ENCODE data around the gene KDM1A. TPM values are rescaled to one million over a fixed set of nuclear protein-coding genes. Genes with fewer than 3 reads are reported as not detected.

The KDM1A gene
- total RNA-seq, result 94.6 and 132 TPM in 2 replicates

GRCh38 chr1:23019094-23019862 lies at the start of gene KDM1A:
TSS of gene KDM1A (plus strand) at chr1:23019468. CDS start at chr1:23019597, 129 bp downstream.

DNA sequence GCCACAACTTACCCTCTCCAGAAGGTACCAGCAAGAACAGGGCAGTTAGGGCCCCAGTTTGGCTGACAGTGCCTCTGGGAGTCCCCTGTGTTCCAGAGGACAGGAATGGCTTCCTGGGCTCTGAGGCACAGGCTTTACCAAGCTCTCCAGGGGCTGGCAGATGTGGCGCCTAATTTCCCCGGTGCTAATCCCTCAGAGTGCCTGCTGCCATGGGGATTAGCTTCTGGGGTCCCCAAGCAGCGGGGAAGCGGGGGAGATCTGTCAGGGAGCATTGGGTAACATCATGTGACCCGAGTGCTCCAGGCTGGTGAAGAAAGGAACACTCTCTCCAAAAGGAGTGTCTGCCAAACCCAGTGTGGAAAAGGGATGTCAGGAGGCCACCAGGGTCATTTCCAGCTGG lies 46.5 kb upstream of the KDM1A start, which contains the start of gene LACTBL1:
LACTBL1 (minus strand) TSS at position 107 of the 400 bp plus-strand sequence. CDS start 550 bp downstream, outside the sequence.

Other genes starting within 250 kb of the KDM1A start
- not detected in 2 replicates for gene LACTBL1, start 46.6 kb upstream of the KDM1A start, total RNA-seq
- gene TEX46, start 3.6 kb upstream of the KDM1A start, total RNA-seq, result not detected in 2 replicates
- gene LUZP1, start 149.4 kb downstream of the KDM1A start, total RNA-seq, result 14.7 and 32.5 TPM in 2 replicates
- under 0.01 TPM in 1 of 2 replicates, not detected in the other for gene HTR1D, start 198.0 kb downstream of the KDM1A start, total RNA-seq